Loucy (cell line): ENCODE results near the gene SLC9B1.

ENCODE experiments used
- H2AFZ ChIP-seq: fragments of 200-600 bp; sonication (generic); 2 replicates; pipeline ENCODE4 v1.6.0; 2016; ENCODE audit warnings: antibody characterized with exemption, mild to moderate bottlenecking, low read length, moderate library complexity
- H3F3A ChIP-seq: fragments of 200-600 bp; 2 replicates; pipeline ENCODE4 v1.6.0; 2016; ENCODE audit warnings: antibody characterized with exemption, low read depth, mild to moderate bottlenecking
- H3K27me3 ChIP-seq: fragments of 200-600 bp; sonication (generic); 2 replicates; pipeline ENCODE4 v1.6.1; 2014; ENCODE audit warnings: low read length, mild to moderate bottlenecking; ENCODE audit not compliant: insufficient read depth, poor library complexity, severe bottlenecking
- H3K36me3 ChIP-seq: fragments of 200-600 bp; sonication (generic); 2 replicates; pipeline ENCODE4 v1.6.1; 2016; ENCODE audit warnings: low read length; ENCODE audit not compliant: insufficient read depth
- H3K4me1 ChIP-seq: fragments of 200-600 bp; sonication (generic); 2 replicates; pipeline ENCODE4 v1.5.1; 2014; ENCODE audit warnings: low read length, mild to moderate bottlenecking; ENCODE audit not compliant: insufficient read depth, poor library complexity, severe bottlenecking
- H3K4me2 ChIP-seq: fragments of 200-600 bp; sonication (generic); 2 replicates; pipeline ENCODE4 v1.6.0; 2014; ENCODE audit warnings: antibody characterized with exemption, low read length, low read depth, mild to moderate bottlenecking; ENCODE audit not compliant: poor library complexity, severe bottlenecking
- H3K4me3 ChIP-seq: fragments of 200-600 bp; sonication (generic); 2 replicates; pipeline ENCODE4 v1.5.1; 2014; ENCODE audit warnings: low read length, mild to moderate bottlenecking, mixed read lengths; ENCODE audit not compliant: poor library complexity, severe bottlenecking
- H3K79me2 ChIP-seq: fragments of 200-600 bp; sonication (generic); 2 replicates; pipeline ENCODE4 v1.6.1; 2014; ENCODE audit warnings: low read length; ENCODE audit not compliant: insufficient read depth
- H3K9ac ChIP-seq: fragments of 200-600 bp; sonication (generic); 2 replicates; pipeline ENCODE4 v1.6.0; 2014; ENCODE audit warnings: mild to moderate bottlenecking, low read depth, low read length, moderate library complexity; ENCODE audit not compliant: poor library complexity, severe bottlenecking
- H3K9me2 ChIP-seq: fragments of 200-600 bp; sonication (generic); replicated peaks from 2 replicates; pipeline ENCODE4 v1.6.1; 2016; ENCODE audit warnings: low read depth, low read length, mixed read lengths
- H3K9me3 ChIP-seq: fragments of 200-600 bp; sonication (generic); 2 replicates; pipeline ENCODE4 v1.6.1; 2014; ENCODE audit warnings: mild to moderate bottlenecking, antibody characterized with exemption, low read length, low read depth; ENCODE audit not compliant: insufficient read depth
- H4K20me1 ChIP-seq: fragments of 200-600 bp; sonication (generic); 2 replicates; pipeline ENCODE4 v1.6.0; 2014; ENCODE audit warnings: antibody characterized with exemption, low read length, mild to moderate bottlenecking; ENCODE audit not compliant: insufficient read depth, poor library complexity, severe bottlenecking
- EZH2phosphoT487 ChIP-seq: fragments of 200-600 bp; IDR thresholded peaks from 2 replicates; pipeline ENCODE4 v1.6.1; 2018; ENCODE audit warnings: antibody characterized with exemption, mild to moderate bottlenecking, moderate library complexity, borderline replicate concordance
- TF ChIP-seq, protein P1 (sequence below): fragments of 200-600 bp; sonication (generic); conservative IDR thresholded peaks from 2 replicates; pipeline ENCODE4 v1.5.1; 2014; ENCODE audit warnings: mild to moderate bottlenecking, antibody characterized with exemption, low read length

SLC9B1 gene

GRCh38 chr4:103036169-103036568 lies 16.7 kb upstream of the SLC9B1 start:
- no peaks in the 10 kb centered on the region for H3K36me3 ChIP-seq
- H3K4me2 ChIP-seq = no peak overlapping the region
- no peaks in the 10 kb centered on the region for H4K20me1 ChIP-seq
- no peaks in the 10 kb centered on the region for H3F3A ChIP-seq
- H3K27me3 ChIP-seq = no peaks in the 10 kb centered on the region
- no peaks in the 10 kb centered on the region for H3K4me1 ChIP-seq
- no peaks in the 10 kb centered on the region for H3K9me3 ChIP-seq
- H3K9ac ChIP-seq = no peak overlapping the region
- TF ChIP-seq, protein P1, sequence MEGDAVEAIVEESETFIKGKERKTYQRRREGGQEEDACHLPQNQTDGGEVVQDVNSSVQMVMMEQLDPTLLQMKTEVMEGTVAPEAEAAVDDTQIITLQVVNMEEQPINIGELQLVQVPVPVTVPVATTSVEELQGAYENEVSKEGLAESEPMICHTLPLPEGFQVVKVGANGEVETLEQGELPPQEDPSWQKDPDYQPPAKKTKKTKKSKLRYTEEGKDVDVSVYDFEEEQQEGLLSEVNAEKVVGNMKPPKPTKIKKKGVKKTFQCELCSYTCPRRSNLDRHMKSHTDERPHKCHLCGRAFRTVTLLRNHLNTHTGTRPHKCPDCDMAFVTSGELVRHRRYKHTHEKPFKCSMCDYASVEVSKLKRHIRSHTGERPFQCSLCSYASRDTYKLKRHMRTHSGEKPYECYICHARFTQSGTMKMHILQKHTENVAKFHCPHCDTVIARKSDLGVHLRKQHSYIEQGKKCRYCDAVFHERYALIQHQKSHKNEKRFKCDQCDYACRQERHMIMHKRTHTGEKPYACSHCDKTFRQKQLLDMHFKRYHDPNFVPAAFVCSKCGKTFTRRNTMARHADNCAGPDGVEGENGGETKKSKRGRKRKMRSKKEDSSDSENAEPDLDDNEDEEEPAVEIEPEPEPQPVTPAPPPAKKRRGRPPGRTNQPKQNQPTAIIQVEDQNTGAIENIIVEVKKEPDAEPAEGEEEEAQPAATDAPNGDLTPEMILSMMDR = no peak
- no peak for TF ChIP-seq EZH2phosphoT487
- H3K4me3 ChIP-seq = no peak overlapping the region
- H3K9me2 ChIP-seq = no peaks in the 10 kb centered on the region
- H3K79me2 ChIP-seq = no peaks in the 10 kb centered on the region
- H2AFZ ChIP-seq = no peak overlapping the region

- H4K20me1 ChIP-seq = no peaks in the 10 kb centered on the region
- H3F3A ChIP-seq = no peaks in the 10 kb centered on the region
- TF ChIP-seq EZH2phosphoT487 = no peak
- TF ChIP-seq, protein P1 = peak; percentile 78
- H3K9me3 ChIP-seq = no peaks in the 10 kb centered on the region
- H3K4me2 ChIP-seq = no peak overlapping the region
- H3K4me3 ChIP-seq = no peak overlapping the region
- no peaks in the 10 kb centered on the region for H3K4me1 ChIP-seq
- H3K9ac ChIP-seq = no peak overlapping the region
- H3K9me2 ChIP-seq = no peaks in the 10 kb centered on the region
- H3K27me3 ChIP-seq = no peaks in the 10 kb centered on the region
- no peaks in the 10 kb centered on the region for H3K79me2 ChIP-seq
- no peaks in the 10 kb centered on the region for H3K36me3 ChIP-seq
- H2AFZ ChIP-seq = no peak overlapping the region
Measured at GRCh38 chr4:103032574-103032973, 13.1 kb upstream of the SLC9B1 start.

GRCh38 chr4:103030791-103031190 lies 11.3 kb upstream of the SLC9B1 start:
- no peaks in the 10 kb centered on the region for H4K20me1 ChIP-seq
- H3K4me3 ChIP-seq = no peak overlapping the region
- H3K27me3 ChIP-seq = no peaks in the 10 kb centered on the region
- no peak overlapping the region for H3K4me2 ChIP-seq
- H3K9me3 ChIP-seq = no peaks in the 10 kb centered on the region
- no peaks in the 10 kb centered on the region for H3K4me1 ChIP-seq
- H3K9me2 ChIP-seq = no peaks in the 10 kb centered on the region
- H3K9ac ChIP-seq = no peak overlapping the region
- no peaks in the 10 kb centered on the region for H3K79me2 ChIP-seq
- no peaks in the 10 kb centered on the region for H3F3A ChIP-seq
- TF ChIP-seq EZH2phosphoT487 = no peak
- TF ChIP-seq, protein P1 = no peak
- H3K36me3 ChIP-seq = no peaks in the 10 kb centered on the region
- no peak overlapping the region for H2AFZ ChIP-seq
